Small intestine (tissue), 7 donors: Measurements from ENCODE around the gene NUB1. TPM values are rescaled to one million over a fixed set of nuclear protein-coding genes. Genes with fewer than 3 reads are reported as not detected.
A peak's percentile ranks its signal among the peaks of the same experiment; 100 is the strongest.

ENCODE experiments used
- DNase-seq, 2 donors: peaks; one replicate each; pipeline versions ENCODE4 v3.0.0 to v3.0.0-alpha.2; 2013
- FAIRE-seq: peaks from 2 replicates; lab custom pipeline; 2012; peaks lifted over from hg19 to GRCh38; lab: Jason Lieb, UNC
- H3K27ac ChIP-seq, 3 donors: one replicate each; pipeline ENCODE4 v1.5.1; 2013; ENCODE audit warnings: low read length in 2 of 3, mild to moderate bottlenecking in 2 of 3, control low read depth in 1 of 3, inconsistent platforms in 1 of 3, low read depth in 1 of 3, moderate library complexity in 1 of 3
- H3K27me3 ChIP-seq, 3 donors: one replicate each; pipeline ENCODE4 v1.6.1; 2013; ENCODE audit warnings: low read length in 3 of 3, inconsistent platforms in 1 of 3; ENCODE audit not compliant: control insufficient read depth in 3 of 3, insufficient read depth in 3 of 3
- H3K36me3 ChIP-seq, 3 donors: one replicate each; pipeline ENCODE4 v1.6.1; 2013; ENCODE audit warnings: low read length in 3 of 3, inconsistent platforms in 1 of 3, low read depth in 1 of 3, mild to moderate bottlenecking in 1 of 3, moderate library complexity in 1 of 3; ENCODE audit not compliant: control insufficient read depth in 3 of 3, insufficient read depth in 2 of 3
- H3K4me1 ChIP-seq, 3 donors: one replicate each; pipeline ENCODE4 v1.6.1; 2013; ENCODE audit warnings: low read length in 2 of 3, inconsistent platforms in 1 of 3, low read depth in 1 of 3, mild to moderate bottlenecking in 1 of 3, moderate library complexity in 1 of 3; ENCODE audit not compliant: control insufficient read depth in 3 of 3, insufficient read depth in 2 of 3
- H3K4me3 ChIP-seq, 3 donors: one replicate each; pipeline ENCODE4 v1.5.1; 2013; ENCODE audit warnings: low read length in 3 of 3, control low read depth in 1 of 3, inconsistent platforms in 1 of 3, low read depth in 1 of 3, mild to moderate bottlenecking in 1 of 3, moderate library complexity in 1 of 3
- H3K9me3 ChIP-seq, 2 donors: one replicate each; pipeline ENCODE4 v1.6.1; 2013; ENCODE audit warnings: low read depth in 1 of 2, low read length in 1 of 2; ENCODE audit not compliant: control insufficient read depth in 2 of 2, insufficient read depth in 1 of 2
- WGBS, 3 donors: extraction: QIAGEN DNeasy Blood & Tissue Kit; methylation state at CpG; one replicate each; pipeline ENCODE4 v1.1.7; 2013; 5-methylcytosine and 5-hydroxymethylcytosine counted together
- polyA plus RNA-seq, 4 donors: library from polyadenylated mRNA; stranded (reverse) in 3 of 4; unstranded in 1 of 4; fragments of 200-250 nt in 3 of 4; fragments of 120-200 nt in 1 of 4; gene quantifications; one replicate each; pipeline versions ENCODE4 v1.2.1 to v1.2.3, GENCODE V29; 2013
- donor health status: healthy with polysubstance abuse.
- donor health status: control.
- donor health status: control.
- donor health status: Bipolar disorder and iron deficiency.
- donor health status: healthy.

NUB1 gene
- polyA plus RNA-seq, 4 donors = 37.4 to 70.8 (median 56.7) TPM

DNA sequence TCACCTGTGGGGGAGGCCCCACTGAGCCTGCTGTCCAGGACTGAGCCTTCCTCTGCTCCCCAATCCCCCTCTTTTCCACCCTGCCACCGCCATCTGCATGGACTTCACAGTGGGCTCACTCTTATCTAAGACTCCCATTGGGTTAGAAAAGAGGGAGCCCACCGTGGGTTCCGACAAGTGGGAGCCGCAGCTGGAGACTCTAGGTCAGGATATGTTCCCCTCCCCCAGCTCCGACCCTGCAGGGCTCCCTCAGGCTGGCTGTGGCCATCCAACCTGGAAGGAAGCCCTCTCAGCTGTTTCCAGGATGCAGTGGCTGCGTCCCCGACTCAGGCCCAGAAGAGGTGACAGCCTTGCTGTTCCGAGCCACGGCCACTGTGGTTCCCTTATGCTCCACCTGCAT, 63.4 kb downstream of the NUB1 start:
- Histone ChIP-seq H3K4me3 (no peak overlapping the region), H3K9me3 (no peaks in the 10 kb centered on the region), H3K4me1 (peaks cover 0 to 20% (median 3%) of the 10 kb centered on the region in 3 donors), H3K27me3 (peaks cover 1 to 26% (median 3%) of the 10 kb centered on the region in 3 donors), H3K27ac (peak overlapping the region in 1 of 3 donors; percentile 39), H3K36me3 (no peaks in the 10 kb centered on the region)
- no peak for FAIRE-seq
- DNase-seq = no peak
- 81 to 85% (median 84%) methylated on average over 9 of the region's 9 CpGs for WGBS, 3 donors

DNA sequence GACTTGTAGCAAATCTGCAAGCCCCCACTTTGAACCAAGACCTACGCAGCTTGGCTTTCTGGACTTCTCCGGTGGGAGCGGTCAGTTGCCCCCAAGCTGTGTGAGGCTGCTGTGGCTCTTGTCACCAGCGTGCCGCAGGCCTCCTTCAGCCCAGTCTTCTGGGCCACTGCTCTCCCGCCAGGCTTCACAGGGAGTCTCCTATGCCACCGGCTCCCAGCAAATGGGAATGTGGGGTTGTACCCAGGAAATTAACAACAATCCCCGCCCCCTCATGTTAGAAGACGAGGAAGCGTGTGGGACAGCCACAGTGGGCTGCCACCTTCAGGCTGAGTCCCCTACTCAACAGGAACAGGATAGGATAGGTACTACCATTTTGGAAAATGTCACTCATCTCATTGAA, 64.0 kb downstream of the NUB1 start:
- peaks cover 0 to 20% (median 5%) of the 10 kb centered on the region in 3 donors for H3K4me1 ChIP-seq
- no peak overlapping the region for H3K27ac ChIP-seq
- FAIRE-seq = no peak
- H3K36me3 ChIP-seq = no peaks in the 10 kb centered on the region
- peaks cover 4 to 32% (median 4%) of the 10 kb centered on the region in 3 donors for H3K27me3 ChIP-seq
- no peak overlapping the region for H3K4me3 ChIP-seq
- WGBS, 3 donors = 86 to 92% (median 89%) methylated on average over 10 of the region's 10 CpGs
- H3K9me3 ChIP-seq = no peaks in the 10 kb centered on the region
- no peak for DNase-seq

DNA sequence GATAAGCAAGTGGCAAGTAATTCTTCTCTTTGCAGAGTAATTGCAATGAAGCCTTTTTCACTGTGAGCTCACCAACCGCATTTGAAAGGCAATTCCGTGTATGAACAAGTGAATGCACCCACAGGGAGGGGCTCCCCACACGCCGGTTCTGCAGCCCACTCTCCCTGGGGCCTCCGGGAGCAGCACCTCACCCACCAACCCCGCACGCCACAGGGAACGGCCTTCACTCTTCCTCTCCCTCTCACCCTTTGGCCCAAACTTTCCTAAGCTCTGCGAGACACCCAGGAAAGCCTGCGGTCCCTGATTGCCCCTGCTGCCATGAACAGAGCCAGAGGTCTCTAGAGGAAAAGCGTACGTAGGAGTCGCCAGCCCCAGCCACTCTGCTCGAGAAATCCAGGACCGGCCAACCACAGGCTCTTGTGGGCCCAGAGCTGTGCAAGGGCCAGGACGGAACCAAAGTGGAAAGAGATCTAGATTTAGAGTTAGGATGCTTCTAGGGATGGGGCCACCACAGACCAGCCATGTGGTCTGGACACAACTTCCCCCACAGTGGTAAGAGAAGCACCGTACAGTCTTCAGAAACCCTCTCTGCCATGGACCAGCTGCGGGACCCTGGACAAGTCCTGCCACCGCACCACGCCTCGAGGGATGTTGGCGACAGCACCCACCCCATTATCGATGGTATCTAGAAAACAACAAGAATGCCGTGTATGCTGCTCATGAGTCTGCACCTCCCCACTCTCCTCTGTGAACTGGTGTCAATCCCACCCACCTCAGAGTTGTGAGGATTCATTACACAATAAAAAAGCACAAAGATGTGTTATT, 64.7 kb downstream of the NUB1 start:
- no peak overlapping the region for H3K4me3 ChIP-seq
- no peaks in the 10 kb centered on the region for H3K9me3 ChIP-seq
- no peak overlapping the region for H3K27ac ChIP-seq
- H3K36me3 ChIP-seq = no peaks in the 10 kb centered on the region
- peaks cover 4 to 36% (median 4%) of the 10 kb centered on the region in 3 donors for H3K27me3 ChIP-seq
- 89 to 92% (median 89%) methylated on average over 24 of the region's 24 CpGs for WGBS, 3 donors
- DNase-seq (no peak), FAIRE-seq (no peak)
- H3K4me1 ChIP-seq = peaks cover 0 to 20% (median 5%) of the 10 kb centered on the region in 3 donors

DNA sequence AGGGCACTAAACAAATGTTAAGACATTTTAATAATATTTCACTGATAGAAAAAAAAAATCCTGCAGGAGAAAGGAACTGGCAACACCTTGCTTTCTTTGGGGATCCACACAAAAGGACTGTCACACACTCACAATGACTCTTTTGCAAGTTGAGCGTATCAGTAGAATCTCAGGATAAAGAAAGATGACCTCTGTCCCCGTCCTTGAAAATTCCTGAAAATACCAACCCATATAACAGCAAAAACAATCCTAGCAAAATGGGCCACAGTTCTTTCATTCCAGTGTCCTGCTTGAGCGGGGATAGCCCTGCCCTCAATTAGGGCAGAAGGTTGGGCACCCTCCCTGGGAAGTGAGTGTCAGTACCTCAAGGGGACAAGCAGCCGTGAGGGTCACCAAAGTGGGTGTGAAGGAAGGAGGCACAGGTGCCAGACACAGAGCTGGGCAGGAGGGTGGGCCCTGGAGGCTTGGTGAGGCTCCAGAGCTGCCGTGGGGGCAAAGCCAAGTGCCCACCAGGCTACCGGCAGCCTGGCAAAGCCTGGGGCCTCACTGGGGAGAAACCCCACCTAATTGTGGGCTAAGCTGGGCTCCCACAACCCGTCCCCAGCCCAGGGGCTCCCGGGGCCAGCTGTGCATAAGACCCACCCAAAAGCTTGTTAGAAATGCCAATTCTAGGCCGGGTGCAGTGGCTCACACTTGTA, 65.4 kb downstream of the NUB1 start:
- 76 to 88% (median 85%) methylated on average over 9 of the region's 9 CpGs for WGBS, 3 donors
- FAIRE-seq = no peak
- Histone ChIP-seq H3K27me3 (peaks cover 4 to 44% (median 4%) of the 10 kb centered on the region in 3 donors), H3K27ac (no peak overlapping the region), H3K9me3 (no peaks in the 10 kb centered on the region), H3K4me3 (no peak overlapping the region), H3K36me3 (no peaks in the 10 kb centered on the region), H3K4me1 (peaks cover 0 to 20% (median 5%) of the 10 kb centered on the region in 3 donors)
- no peak for DNase-seq

GRCh38 chr7:151408498-151408838, 66.9 kb downstream of the NUB1 start:
- DNase-seq (no peak), FAIRE-seq (no peak)
- Histone ChIP-seq H3K4me3 (peak overlapping the region in 1 of 3 donors; percentile 42), H3K4me1 (peaks cover 0 to 20% (median 5%) of the 10 kb centered on the region in 3 donors), H3K27ac (peak overlapping the region in 1 of 3 donors; percentile 42), H3K9me3 (no peaks in the 10 kb centered on the region), H3K27me3 (peaks cover 4 to 51% (median 7%) of the 10 kb centered on the region in 3 donors), H3K36me3 (no peaks in the 10 kb centered on the region)
- 75 to 78% (median 78%) methylated on average over 7 of the region's 7 CpGs for WGBS, 3 donors

DNA sequence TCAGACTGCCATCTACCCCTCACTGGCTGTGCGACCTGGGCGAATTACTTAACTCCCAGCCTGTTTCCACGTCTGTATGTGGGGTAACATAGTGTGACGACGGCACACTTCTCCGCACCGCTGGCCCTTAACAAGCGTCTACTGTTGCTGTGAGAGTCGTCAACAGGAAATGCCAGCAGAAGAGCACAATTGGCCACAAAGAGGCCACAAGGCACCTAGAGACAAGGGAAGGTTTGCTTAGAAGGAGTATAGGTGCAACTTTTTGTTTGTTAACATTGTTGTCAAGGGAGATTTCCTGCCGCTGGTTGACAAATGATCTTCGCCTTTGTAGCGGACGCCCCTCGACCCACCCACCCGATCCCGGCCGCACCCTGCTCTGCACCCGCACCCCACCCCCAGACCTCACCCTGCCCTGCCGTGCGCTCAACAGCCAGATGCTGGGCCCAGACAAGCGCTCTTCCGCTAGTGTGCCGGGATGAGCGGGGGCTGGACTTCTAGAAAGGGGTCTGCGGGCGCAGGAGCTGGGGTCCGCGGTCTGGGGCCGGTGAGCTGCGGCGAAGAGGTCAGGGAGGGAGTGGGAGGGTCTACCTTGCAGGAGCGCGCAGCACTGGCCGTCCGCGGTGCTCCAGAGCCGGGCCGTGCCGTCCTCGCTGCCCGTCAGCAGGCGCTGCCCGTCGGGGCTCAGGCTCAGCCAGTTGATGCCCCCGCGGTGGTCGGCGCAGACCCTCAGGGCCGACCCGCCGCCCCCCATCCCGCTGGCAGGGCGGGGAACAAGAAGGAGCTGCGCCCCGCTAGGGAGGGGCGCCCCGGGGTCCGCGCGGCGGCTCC, 67.4 kb downstream of the NUB1 start:
- no peaks in the 10 kb centered on the region for H3K36me3 ChIP-seq
- no peak for FAIRE-seq
- 5 to 10% (median 5%) methylated on average over 43 to 61 of the region's 61 CpGs for WGBS, 3 donors
- H3K9me3 ChIP-seq = no peaks in the 10 kb centered on the region
- peak; percentile 51 to 55 for DNase-seq
- peaks cover 4 to 51% (median 7%) of the 10 kb centered on the region in 3 donors for H3K27me3 ChIP-seq
- peak overlapping the region in 2 of 3 donors; percentile 36 to 58 for H3K4me3 ChIP-seq
- peak overlapping the region in 1 of 3 donors; percentile 83 for H3K27ac ChIP-seq
- peaks cover 0 to 15% (median 5%) of the 10 kb centered on the region in 3 donors for H3K4me1 ChIP-seq

- Histone ChIP-seq H3K9me3 (no peaks in the 10 kb centered on the region), H3K27ac (peak within 1 kb of the TSS in 1 of 3 donors; percentile 83), H3K27me3 (peaks cover 4 to 56% (median 7%) of the 10 kb centered on the region in 3 donors), H3K36me3 (no peaks in the 10 kb centered on the region), H3K4me3 (peak within 1 kb of the TSS; percentile 36 to 58 (median 38)), H3K4me1 (peaks cover 0 to 8% (median 5%) of the 10 kb centered on the region in 3 donors)
- DNase-seq (peak in 1 of 2 donors; percentile 36), FAIRE-seq (no peak)
- WGBS, 3 donors = 2 to 3% (median 3%) methylated on average over 53 to 75 of the region's 75 CpGs
These were observed 68.2 kb downstream of the NUB1 start, which contains the start of gene WDR86 for GRCh38 chr7:151409667-151410404. Gene WDR86 (minus strand): TSS chr7:151410038. CDS start chr7:151409589, 449 bp downstream.
